Stimulated activated naive CD8-positive, alpha-beta T cell treated with anti-CD3 and anti-CD28 coated beads, Interleukin-15, amount 100 ng/mL, for 72 hours (primary cell): ENCODE data around the gene RETSAT.
A peak's percentile ranks its signal among the peaks of the same experiment; 100 is the strongest.
"Not testable (repeated sequence)": the region's sequence is repeated elsewhere in the genome, so short reads cannot be mapped to it uniquely, and the experiment has no call there.

Experiments used
- ATAC-seq: fragments of 150-1000 bp; cut with Tn5 transposase; 2 replicates; pipeline ENCODE4 v1.10.0; 2021; ENCODE audit warnings: mild to moderate bottlenecking, moderate library complexity
- DNase-seq, 2 donors: peaks; one replicate each; pipeline ENCODE4 v3.0.0; 2021 to 2022
- H3K27ac Mint-ChIP-seq, 2 donors: one replicate each; pipeline ENCODE4 v1.8.0; 2022; ENCODE audit warnings: mild to moderate bottlenecking in 2 of 2, mixed read lengths in 2 of 2, moderate library complexity in 2 of 2
- H3K27me3 Mint-ChIP-seq: one replicate; pipeline ENCODE4 v1.8.0; 2022; ENCODE audit warnings: mixed read lengths
- H3K4me1 Mint-ChIP-seq: one replicate; pipeline ENCODE4 v1.8.0; 2022; ENCODE audit warnings: mild to moderate bottlenecking, mixed read lengths
- H3K4me3 Mint-ChIP-seq, 2 donors: one replicate each; pipeline ENCODE4 v1.8.0; 2022; ENCODE audit warnings: mild to moderate bottlenecking in 2 of 2, mixed read lengths in 2 of 2, moderate library complexity in 1 of 2
- H3K9me3 Mint-ChIP-seq, 2 donors: one replicate each; pipeline ENCODE4 v1.8.0; 2022; ENCODE audit warnings: mixed read lengths in 2 of 2

Gene RETSAT

GRCh38 chr2:85388878-85389538, 34.7 kb upstream of the RETSAT start:
- peak overlapping the region in 1 of 2 donors; percentile 34 for H3K27ac Mint-ChIP-seq
- H3K27me3 Mint-ChIP-seq: no peaks in the 10 kb centered on the region
- no peaks in the 10 kb centered on the region for H3K9me3 Mint-ChIP-seq
- no peak for ATAC-seq
- peaks cover 28% of the 10 kb centered on the region for H3K4me1 Mint-ChIP-seq
- no peak for DNase-seq
- no peak overlapping the region for H3K4me3 Mint-ChIP-seq

- DNase-seq (no peak), ATAC-seq (no peak)
- Mint-ChIP-seq H3K4me1 (peaks cover 28% of the 10 kb centered on the region), H3K27ac (no peak overlapping the region), H3K4me3 (no peak overlapping the region), H3K9me3 (no peaks in the 10 kb centered on the region), H3K27me3 (no peaks in the 10 kb centered on the region)
Observed at GRCh38 chr2:85387754-85388153, 33.4 kb upstream of the RETSAT start.

- H3K27me3 Mint-ChIP-seq: no peaks in the 10 kb centered on the region
- peaks cover 10% of the 10 kb centered on the region for H3K4me1 Mint-ChIP-seq
Observed at GRCh38 chr2:85385746-85386145, 31.4 kb upstream of the RETSAT start.

GRCh38 chr2:85383850-85384249, 29.5 kb upstream of the RETSAT start:
- peaks cover 10% of the 10 kb centered on the region for H3K4me1 Mint-ChIP-seq
- ATAC-seq (no peak), DNase-seq (no peak)
- peak overlapping the region in 1 of 2 donors; percentile 38 for H3K27ac Mint-ChIP-seq
- peaks cover 0 to 3% of the 10 kb centered on the region in 2 donors for H3K9me3 Mint-ChIP-seq
- H3K27me3 Mint-ChIP-seq: no peaks in the 10 kb centered on the region
- no peak overlapping the region for H3K4me3 Mint-ChIP-seq

More at GRCh38 chr2:85385746-85386145, 31.4 kb upstream of the RETSAT start:
- Mint-ChIP-seq H3K9me3 (no peaks in the 10 kb centered on the region), H3K4me3 (no peak overlapping the region), H3K27ac (no peak overlapping the region)
- no peak for ATAC-seq
- no peak for DNase-seq

- ATAC-seq, H3K4me3 Mint-ChIP-seq, H3K9me3 Mint-ChIP-seq, DNase-seq, H3K27me3 Mint-ChIP-seq: not testable (repeated sequence)
- H3K4me1 Mint-ChIP-seq: peaks cover 10% of the 10 kb centered on the region
- H3K27ac Mint-ChIP-seq: peak overlapping the region in 1 of 2 donors; percentile 69
Observed at GRCh38 chr2:85383151-85383550, 28.8 kb upstream of the RETSAT start.

- Mint-ChIP-seq H3K9me3 (peaks cover 0 to 9% of the 10 kb centered on the region in 2 donors), H3K4me3 (no peak overlapping the region), H3K4me1 (peaks cover 6% of the 10 kb centered on the region), H3K27me3 (no peaks in the 10 kb centered on the region), H3K27ac (no peak overlapping the region)
- DNase-seq: no peak
- no peak for ATAC-seq
Observed at GRCh38 chr2:85380048-85380447, 25.7 kb upstream of the RETSAT start.

- H3K4me1 Mint-ChIP-seq: no peaks in the 10 kb centered on the region
- ATAC-seq (no peak), DNase-seq (no peak)
- H3K27ac Mint-ChIP-seq: no peak overlapping the region
- H3K27me3 Mint-ChIP-seq: no peaks in the 10 kb centered on the region
- peaks cover 0 to 9% of the 10 kb centered on the region in 2 donors for H3K9me3 Mint-ChIP-seq
- no peak overlapping the region for H3K4me3 Mint-ChIP-seq
Observed at GRCh38 chr2:85378257-85378656, 23.9 kb upstream of the RETSAT start.

- Mint-ChIP-seq H3K9me3 (peaks cover 0 to 9% of the 10 kb centered on the region in 2 donors), H3K4me1 (no peaks in the 10 kb centered on the region), H3K27ac (no peak overlapping the region), H3K4me3 (no peak overlapping the region), H3K27me3 (no peaks in the 10 kb centered on the region)
- ATAC-seq (no peak), DNase-seq (no peak)
Observed at GRCh38 chr2:85377083-85377482, 22.8 kb upstream of the RETSAT start.

- H3K27me3 Mint-ChIP-seq: no peaks in the 10 kb centered on the region
- H3K4me1 Mint-ChIP-seq: no peaks in the 10 kb centered on the region
- H3K4me3 Mint-ChIP-seq: no peak overlapping the region
- H3K27ac Mint-ChIP-seq: no peak overlapping the region
- ATAC-seq: no peak
- H3K9me3 Mint-ChIP-seq: peaks cover 0 to 9% of the 10 kb centered on the region in 2 donors
- DNase-seq: no peak
Observed at GRCh38 chr2:85376291-85377065, 22.1 kb upstream of the RETSAT start.

GRCh38 chr2:85371045-85371444, 16.7 kb upstream of the RETSAT start:
- no peaks in the 10 kb centered on the region for H3K27me3 Mint-ChIP-seq
- H3K27ac Mint-ChIP-seq: no peak overlapping the region
- DNase-seq: no peak
- H3K4me3 Mint-ChIP-seq: no peak overlapping the region
- ATAC-seq: no peak
- no peaks in the 10 kb centered on the region for H3K4me1 Mint-ChIP-seq
- no peaks in the 10 kb centered on the region for H3K9me3 Mint-ChIP-seq

GRCh38 chr2:85369500-85369899, 15.2 kb upstream of the RETSAT start:
- DNase-seq (no peak), ATAC-seq (no peak)
- no peak overlapping the region for H3K4me3 Mint-ChIP-seq
- H3K4me1 Mint-ChIP-seq: no peaks in the 10 kb centered on the region
- H3K27me3 Mint-ChIP-seq: no peaks in the 10 kb centered on the region
- H3K9me3 Mint-ChIP-seq: no peaks in the 10 kb centered on the region
- H3K27ac Mint-ChIP-seq: peak overlapping the region in 1 of 2 donors; percentile 19

- no peaks in the 10 kb centered on the region for H3K9me3 Mint-ChIP-seq
- no peaks in the 10 kb centered on the region for H3K4me1 Mint-ChIP-seq
- no peak overlapping the region for H3K4me3 Mint-ChIP-seq
- ATAC-seq (no peak), DNase-seq (no peak)
- H3K27ac Mint-ChIP-seq: no peak overlapping the region
- H3K27me3 Mint-ChIP-seq: no peaks in the 10 kb centered on the region
Observed at GRCh38 chr2:85368921-85369320, 14.6 kb upstream of the RETSAT start.

- DNase-seq (no peak), ATAC-seq (no peak)
- Mint-ChIP-seq H3K27me3 (no peaks in the 10 kb centered on the region), H3K4me3 (no peak overlapping the region), H3K9me3 (no peaks in the 10 kb centered on the region), H3K4me1 (no peaks in the 10 kb centered on the region), H3K27ac (no peak overlapping the region)
Observed at GRCh38 chr2:85367180-85367579, 12.9 kb upstream of the RETSAT start.

- not testable (repeated sequence) for DNase-seq, H3K4me3 Mint-ChIP-seq, H3K27me3 Mint-ChIP-seq, ATAC-seq, H3K4me1 Mint-ChIP-seq, H3K27ac Mint-ChIP-seq, H3K9me3 Mint-ChIP-seq
Observed at GRCh38 chr2:85362653-85363387, 8.5 kb upstream of the RETSAT start.

GRCh38 chr2:85357736-85358135, 3.4 kb upstream of the RETSAT start:
- DNase-seq (no peak), ATAC-seq (no peak)
- H3K4me3 Mint-ChIP-seq: no peak overlapping the region
- H3K4me1 Mint-ChIP-seq: peaks cover 34% of the 10 kb centered on the region
- no peaks in the 10 kb centered on the region for H3K27me3 Mint-ChIP-seq
- no peaks in the 10 kb centered on the region for H3K9me3 Mint-ChIP-seq
- peak overlapping the region in 1 of 2 donors; percentile 86 for H3K27ac Mint-ChIP-seq

GRCh38 chr2:85356186-85356585, 1.9 kb upstream of the RETSAT start:
- ATAC-seq (no peak), DNase-seq (no peak)
- H3K4me1 Mint-ChIP-seq: peaks cover 38% of the 10 kb centered on the region
- H3K4me3 Mint-ChIP-seq: no peak overlapping the region
- no peaks in the 10 kb centered on the region for H3K27me3 Mint-ChIP-seq
- no peaks in the 10 kb centered on the region for H3K9me3 Mint-ChIP-seq
- no peak overlapping the region for H3K27ac Mint-ChIP-seq
